T-helper 1 cell (primary cell): ENCODE measurements around the gene METTL25B.

ENCODE experiments used
- DNase-seq, 5 donors: peaks; one replicate each; pipeline ENCODE4 v3.0.0-alpha.2; 2012 to 2020

METTL25B gene

GRCh38 chr1:156772728-156773497 lies 44.6 kb downstream of the METTL25B start:
- DNase-seq = no peak

GRCh38 chr1:156773607-156774006 lies 45.3 kb downstream of the METTL25B start:
- DNase-seq = no peak

- DNase-seq = no peak
Observed at GRCh38 chr1:156775799-156776198, 47.5 kb downstream of the METTL25B start.

GRCh38 chr1:156776942-156777341 lies 48.7 kb downstream of the METTL25B start:
- DNase-seq = no peak

GRCh38 chr1:156777573-156777972 lies 49.3 kb downstream of the METTL25B start:
- DNase-seq = no peak

- DNase-seq = no peak
Observed at GRCh38 chr1:156781585-156782186, 53.4 kb downstream of the METTL25B start.

- DNase-seq = no peak
Observed at GRCh38 chr1:156785458-156785857, 57.2 kb downstream of the METTL25B start.
